Measurements from ENCODE around the gene RAP1GAP. TPM values are rescaled to one million over a fixed set of nuclear protein-coding genes. Genes with fewer than 3 reads are reported as not detected.

Gene RAP1GAP
- total RNA-seq, 1 experiment from 2014 or later: 30.2 TPM

- H3F3A ChIP-seq (ENCODE audit: insufficient read depth, low read depth): no peaks in the 10 kb centered on the region
- intact Hi-C loops (cut with micrococcal nuclease; ENCODE audit: unreplicated experiment): loop anchor here (2.0 to 5.0 kb wide), 2 partner anchors 33 to 44 kb away; no protein-coding TSS in a partner anchor
- no peaks in the 10 kb centered on the region for H3K79me2 ChIP-seq (ENCODE audit: low read depth)
- no TSS peak for BruUV-seq (replicated peaks)
- H3K4me2 ChIP-seq: no peak overlapping the region
- H3K4me1 ChIP-seq (replicated peaks; ENCODE audit: insufficient read depth): peaks cover 11% of the 10 kb centered on the region; the same call in 1 of the 2 replicates
- H3K9me3 ChIP-seq (ENCODE audit: insufficient read depth, low read depth): no peaks in the 10 kb centered on the region
- no peak for TF ChIP-seq CTCF (conservative IDR thresholded peaks at IDR 0.05)
- TF ChIP-seq EZH2 (IDR thresholded peaks at IDR 0.05; ENCODE audit: low read depth): no peak
- no peak overlapping the region for H2AFZ ChIP-seq
- H3K4me3 ChIP-seq: no peak overlapping the region
- POLR2A ChIA-PET (ENCODE audit: unreplicated experiment): interaction anchor here (0.5 to 0.8 kb wide), 2 partner anchors 29 to 264 kb away, joined by 3 to 7 read pairs; no protein-coding TSS in a partner anchor
- DNase-seq: peak; percentile 56 to 66
- no peaks in the 10 kb centered on the region for H3K36me3 ChIP-seq (ENCODE audit: low read depth)
- CTCF ChIA-PET: interaction anchor here (0.6 kb wide), 1 partner anchor 57 kb away, joined by 6 read pairs; no protein-coding TSS in a partner anchor
- H3K27ac ChIP-seq: no peak overlapping the region
- no peaks in the 10 kb centered on the region for H3K9me2 ChIP-seq (ENCODE audit: insufficient read depth)
- no peaks in the 10 kb centered on the region for H3K27me3 ChIP-seq (ENCODE audit: insufficient read depth, low read depth)
- no peaks in the 10 kb centered on the region for H4K20me1 ChIP-seq (ENCODE audit: insufficient read depth)
Observed at GRCh38 chr1:21594501-21594900, 74.7 kb downstream of the RAP1GAP start.

- H3K4me1 ChIP-seq (replicated peaks; ENCODE audit: insufficient read depth): peaks cover 11% of the 10 kb centered on the region; the same call in 1 of the 2 replicates
- H3K27me3 ChIP-seq (ENCODE audit: insufficient read depth, low read depth): no peaks in the 10 kb centered on the region
- H3K27ac ChIP-seq: no peak overlapping the region
- H3K79me2 ChIP-seq (ENCODE audit: low read depth): no peaks in the 10 kb centered on the region
- DNase-seq: no peak
- no peak overlapping the region for H3K4me2 ChIP-seq
- no peaks in the 10 kb centered on the region for H3K36me3 ChIP-seq (ENCODE audit: low read depth)
- H3K4me3 ChIP-seq: no peak overlapping the region
- no peak overlapping the region for H2AFZ ChIP-seq
- H3F3A ChIP-seq (ENCODE audit: insufficient read depth, low read depth): no peaks in the 10 kb centered on the region
- no peak for TF ChIP-seq EZH2 (IDR thresholded peaks at IDR 0.05; ENCODE audit: low read depth)
- no peak for TF ChIP-seq CTCF (conservative IDR thresholded peaks at IDR 0.05)
- no peaks in the 10 kb centered on the region for H3K9me2 ChIP-seq (ENCODE audit: insufficient read depth)
- intact Hi-C loops (cut with micrococcal nuclease; ENCODE audit: unreplicated experiment): loop anchor here (5.0 kb wide), 1 partner anchor 34 kb away; no protein-coding TSS in a partner anchor
- CTCF ChIA-PET: no interaction called here
- H3K9me3 ChIP-seq (ENCODE audit: insufficient read depth, low read depth): no peaks in the 10 kb centered on the region
- POLR2A ChIA-PET (ENCODE audit: unreplicated experiment): no interaction called here
- no TSS peak for BruUV-seq (replicated peaks)
- H4K20me1 ChIP-seq (ENCODE audit: insufficient read depth): no peaks in the 10 kb centered on the region
Observed at GRCh38 chr1:21593231-21593630, 75.9 kb downstream of the RAP1GAP start.

DNA sequence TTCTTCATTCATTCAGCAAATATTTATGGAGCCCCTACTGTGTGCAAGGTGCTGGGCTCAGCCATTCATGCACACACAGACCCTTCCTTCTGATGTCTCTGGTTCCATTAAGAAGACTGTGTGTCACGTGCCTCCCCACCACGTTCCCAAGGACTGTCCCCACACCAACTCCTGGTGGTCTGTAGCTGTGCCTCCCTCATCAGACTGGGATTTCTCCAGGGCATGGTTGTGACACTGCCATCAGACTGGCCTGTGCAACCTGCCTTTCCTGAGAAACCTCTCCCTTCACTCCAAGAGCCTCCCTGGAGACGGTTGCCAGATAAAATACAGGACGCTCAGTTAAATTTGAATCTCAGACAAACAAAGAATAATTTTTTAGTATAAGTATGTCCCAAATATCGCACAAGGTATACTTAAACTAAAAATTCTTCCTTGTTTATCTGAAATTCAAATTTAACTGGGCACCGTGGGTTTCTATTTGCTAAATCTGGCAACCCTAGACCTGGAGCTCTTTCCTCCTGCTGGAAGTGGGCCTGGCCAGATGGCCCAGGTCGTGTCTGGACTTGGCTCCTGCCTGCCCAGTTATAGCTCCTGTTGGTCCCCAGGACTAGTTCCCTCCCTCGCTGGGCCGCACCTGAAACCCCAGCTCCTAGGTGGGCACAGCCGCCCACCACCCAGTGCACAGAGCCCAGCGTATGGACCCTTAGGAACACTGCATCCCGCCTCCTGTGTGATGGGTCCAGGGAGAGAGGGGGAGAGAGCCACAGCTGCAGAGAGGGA lies 76.9 kb downstream of the RAP1GAP start:
- Histone ChIP-seq H3K27ac (no peak overlapping the region), H3K4me1 (replicated peaks; ENCODE audit: insufficient read depth) (peaks cover 15% of the 10 kb centered on the region), H3K9me2 (ENCODE audit: insufficient read depth) (no peaks in the 10 kb centered on the region), H3K4me2 (no peak overlapping the region), H3K79me2 (ENCODE audit: low read depth) (no peaks in the 10 kb centered on the region), H4K20me1 (ENCODE audit: insufficient read depth) (no peaks in the 10 kb centered on the region), H3K36me3 (ENCODE audit: low read depth) (no peaks in the 10 kb centered on the region), H3K27me3 (ENCODE audit: insufficient read depth, low read depth) (no peaks in the 10 kb centered on the region), H3K4me3 (no peak overlapping the region), H3F3A (ENCODE audit: insufficient read depth, low read depth) (peaks cover 4% of the 10 kb centered on the region; the same call in 1 of the 2 replicates), H2AFZ (no peak overlapping the region), H3K9me3 (ENCODE audit: insufficient read depth, low read depth) (no peaks in the 10 kb centered on the region)
- BruUV-seq (replicated peaks): no TSS peak
- POLR2A ChIA-PET (ENCODE audit: unreplicated experiment): no interaction called here
- DNase-seq: no peak
- no peak for TF ChIP-seq EZH2 (IDR thresholded peaks at IDR 0.05; ENCODE audit: low read depth)
- no peak for TF ChIP-seq CTCF (conservative IDR thresholded peaks at IDR 0.05)
- intact Hi-C loops (cut with micrococcal nuclease; ENCODE audit: unreplicated experiment): loop anchor here (5.0 kb wide), 1 partner anchor 35 kb away; no protein-coding TSS in a partner anchor
- CTCF ChIA-PET: no interaction called here

All from PC-9 (cell line).